Heart right ventricle (tissue), 16 donors: ENCODE measurements around the gene SCFD1. TPM values are rescaled to one million over a fixed set of nuclear protein-coding genes. Genes with fewer than 3 reads are reported as not detected.

Source experiments
- ATAC-seq, 8 donors: fragments of 200-7000 bp; cut with Tn5 transposase; one replicate each; pipeline ENCODE4 v1.9.1; 2020; ENCODE audit warnings: mild to moderate bottlenecking in 8 of 8, moderate library complexity in 8 of 8, moderate number of reproducible peaks in 1 of 8
- DNase-seq, 2 donors: peaks; one replicate each; pipeline ENCODE4 v3.0.0-alpha.2; 2020
- H3K27ac ChIP-seq, 10 donors: fragments of 200-600 bp; sonication (generic) in 2 of 10; one replicate each; pipeline versions ENCODE4 v1.5.0 to v1.8.0; 2020 to 2022; ENCODE audit warnings: mild to moderate bottlenecking in 3 of 10
- H3K27me3 ChIP-seq, 7 donors: fragments of 200-600 bp; one replicate each; pipeline ENCODE4 v1.8.0; 2021 to 2022; ENCODE audit warnings: mild to moderate bottlenecking in 2 of 7
- H3K36me3 ChIP-seq, 9 donors: fragments of 200-600 bp; sonication (generic) in 1 of 9; one replicate each; pipeline versions ENCODE4 v1.5.0 to v1.8.0; 2020 to 2022; ENCODE audit warnings: mild to moderate bottlenecking in 2 of 9
- H3K4me1 ChIP-seq, 9 donors: fragments of 200-600 bp; sonication (generic) in 1 of 9; one replicate each; pipeline versions ENCODE4 v1.5.0 to v1.8.0; 2020 to 2022; ENCODE audit warnings: mild to moderate bottlenecking in 4 of 9
- H3K4me3 ChIP-seq, 10 donors: fragments of 200-600 bp; sonication (generic) in 2 of 10; one replicate each; pipeline versions ENCODE4 v1.5.0 to v1.8.0; 2020 to 2022; ENCODE audit warnings: mild to moderate bottlenecking in 7 of 10, moderate library complexity in 2 of 10
- H3K9me3 ChIP-seq, 11 donors: fragments of 200-600 bp in 10 of 11; sonication (generic) in 2 of 11; one replicate each; pipeline versions ENCODE4 v1.5.0 to v1.8.0; 2013 to 2022; ENCODE audit warnings: mild to moderate bottlenecking in 2 of 11, control low read depth in 1 of 11, moderate library complexity in 1 of 11
- CTCF ChIP-seq, 9 donors: fragments of 200-600 bp; sonication (generic) in 2 of 9; IDR thresholded peaks; one replicate each; pipeline versions ENCODE4 v1.5.0 to v1.8.0; 2021 to 2022; ENCODE audit warnings: antibody characterized with exemption in 9 of 9, mild to moderate bottlenecking in 5 of 9, moderate library complexity in 1 of 9
- WGBS, 2 donors: extraction: QIAGEN DNeasy Blood & Tissue Kit; methylation state at CpG; one replicate each; pipeline ENCODE4 v1.1.7; 2013; ENCODE audit warnings: inconsistent platforms in 1 of 2; 5-methylcytosine and 5-hydroxymethylcytosine counted together
- intact Hi-C, 10 donors: fragments of 100-400 bp; cut with DNase I; formaldehyde crosslinking; loops; one replicate each; pipeline versions ENCODE4 v1.11.1 to v1.14.2; 2022
- polyA plus RNA-seq, 2 donors: library from polyadenylated mRNA; stranded (reverse); fragments of 200-250 nt; gene quantifications; one replicate each; pipeline ENCODE4 v1.2.3, GENCODE V29; 2013
- total RNA-seq, 10 donors: library from RNA; stranded (reverse); fragmentation: NEBNext Ultra II Directional in 3 of 10; extraction: Animal tissue kit (Norgen Biotek cat#: 25700) in 3 of 10; gene quantifications; one replicate each; pipeline versions ENCODE4 v1.2.1 to v1.2.4, GENCODE V29; 2021 to 2023
- donor health status: Arrhythmogenic right ventricular cardiomyopathy.
- donor health status: ischemic (EF 13 %, LVEDD 7.1; RV severe dilation, severe dysfunction).
- donor health status: healthy with polysubstance abuse.
- donor health status: DM: no; HTN: yes; CAD: no.
- donor health status: DM: no; HTN: no; CAD: no.
- donor health status: ischemic (EF 25% LVEDD 6.9; RV normal size, moderate dysfunction).
- donor health status: ischemic (EF 25% LVEDD 5.7; RV mildly dilated, moderate dysfunction).
- donor health status: healthy.
- donor health status: DM: yes; HTN: yes; CAD: no.
- donor health status: Ischemic cardiomyopathy.
- donor health status: ischemic (EF 35%, LVEDD 5.7; RV mildly dilated, moderate dysfunction).
- donor health status: nonischemic (EF 11% LVEDD 7.7; RV severe dilation, severe dysfunction).
- donor health status: DM: yes; HTN: yes; CAD: no.
- donor health status: PGD.
- donor health status: ischemic (EF 29% LVEDD 5.4; RV normal size, mild dysfunction).
- donor health status: nonischemic (EF 23%, LVEDD 6.1; RV moderate dilation, normal function).

The SCFD1 gene
- total and polyA plus RNA-seq, 12 donors: 40.1 to 98.6 (median 47.1) TPM

GRCh38 chr14:30585204-30585603 lies 36.9 kb upstream of the SCFD1 start:
- intact Hi-C loops: no loop called here
- Histone ChIP-seq H3K4me1 (no peaks in the 10 kb centered on the region), H3K9me3 (peaks cover 0 to 17% (median 3%) of the 10 kb centered on the region in 11 donors), H3K27ac (no peak overlapping the region), H3K4me3 (no peak overlapping the region), H3K36me3 (peaks cover 0 to 52% (median 3%) of the 10 kb centered on the region in 9 donors), H3K27me3 (no peaks in the 10 kb centered on the region)
- ATAC-seq: no peak
- no peak for DNase-seq
- no peak for TF ChIP-seq CTCF (IDR thresholded peaks at IDR 0.05)

GRCh38 chr14:30587141-30587540 lies 35.0 kb upstream of the SCFD1 start:
- H3K27me3 ChIP-seq: no peaks in the 10 kb centered on the region
- TF ChIP-seq CTCF (IDR thresholded peaks at IDR 0.05): no peak
- H3K4me3 ChIP-seq: no peak overlapping the region
- DNase-seq: no peak
- peaks cover 0 to 65% (median 3%) of the 10 kb centered on the region in 9 donors for H3K36me3 ChIP-seq
- intact Hi-C loops: no loop called here
- WGBS, 2 donors: 65 to 75% methylated on average over 3 of the region's 3 CpGs
- H3K9me3 ChIP-seq: peaks cover 0 to 17% (median 3%) of the 10 kb centered on the region in 11 donors
- H3K27ac ChIP-seq: no peak overlapping the region
- ATAC-seq: no peak
- no peaks in the 10 kb centered on the region for H3K4me1 ChIP-seq

GRCh38 chr14:30588873-30589272 lies 33.2 kb upstream of the SCFD1 start:
- Histone ChIP-seq H3K36me3 (peaks cover 0 to 75% (median 3%) of the 10 kb centered on the region in 9 donors), H3K4me3 (no peak overlapping the region), H3K9me3 (peaks cover 0 to 17% (median 3%) of the 10 kb centered on the region in 11 donors), H3K27ac (no peak overlapping the region), H3K4me1 (no peaks in the 10 kb centered on the region), H3K27me3 (no peaks in the 10 kb centered on the region)
- ATAC-seq: no peak
- TF ChIP-seq CTCF (IDR thresholded peaks at IDR 0.05): no peak
- intact Hi-C loops: no loop called here
- DNase-seq: no peak

GRCh38 chr14:30596935-30597334 lies 25.2 kb upstream of the SCFD1 start:
- no peaks in the 10 kb centered on the region for H3K4me1 ChIP-seq
- WGBS, 2 donors: 69 to 71% methylated on average over 1 of the region's 1 CpG
- no peak overlapping the region for H3K4me3 ChIP-seq
- H3K9me3 ChIP-seq: no peaks in the 10 kb centered on the region
- DNase-seq: no peak
- peaks cover 0 to 83% (median 16%) of the 10 kb centered on the region in 9 donors for H3K36me3 ChIP-seq
- H3K27ac ChIP-seq: no peak overlapping the region
- no peak for TF ChIP-seq CTCF (IDR thresholded peaks at IDR 0.05)
- ATAC-seq: no peak
- no peaks in the 10 kb centered on the region for H3K27me3 ChIP-seq
- intact Hi-C loops: no loop called here

GRCh38 chr14:30597504-30597903 lies 24.6 kb upstream of the SCFD1 start:
- Histone ChIP-seq H3K27ac (no peak overlapping the region), H3K4me1 (no peaks in the 10 kb centered on the region), H3K36me3 (peaks cover 0 to 83% (median 20%) of the 10 kb centered on the region in 9 donors), H3K9me3 (no peaks in the 10 kb centered on the region), H3K4me3 (no peak overlapping the region), H3K27me3 (no peaks in the 10 kb centered on the region)
- no peak for TF ChIP-seq CTCF (IDR thresholded peaks at IDR 0.05)
- intact Hi-C loops: no loop called here
- DNase-seq (no peak), ATAC-seq (no peak)
